Endodermal cell (in vitro differentiated cells): ENCODE results near the gene ARID3B. TPM values are rescaled to one million over a fixed set of nuclear protein-coding genes. Genes with fewer than 3 reads are reported as not detected.

ENCODE experiments used
- DNase-seq: peaks from one replicate; pipeline ENCODE4 v3.0.0-alpha.2; 2017
- H3K27ac ChIP-seq: 2 replicates; pipeline ENCODE4 v1.5.1; 2013; ENCODE audit warnings: mild to moderate bottlenecking, low read depth, low read length, moderate library complexity
- H3K27me3 ChIP-seq: 2 replicates; pipeline ENCODE4 v1.6.1; 2013; ENCODE audit warnings: mild to moderate bottlenecking, low read length, moderate library complexity; ENCODE audit not compliant: insufficient read depth, control insufficient read depth, poor library complexity, severe bottlenecking
- H3K36me3 ChIP-seq: 2 replicates; pipeline ENCODE4 v1.7.0; 2013; ENCODE audit warnings: mild to moderate bottlenecking, low read length, moderate library complexity; ENCODE audit not compliant: control insufficient read depth, insufficient read depth
- H3K4me1 ChIP-seq: one replicate; pipeline ENCODE4 v1.7.0; 2013; ENCODE audit warnings: low read length; ENCODE audit not compliant: control insufficient read depth, insufficient read depth
- H3K4me3 ChIP-seq: 2 replicates; pipeline ENCODE4 v1.5.1; 2013; ENCODE audit warnings: mild to moderate bottlenecking, low read length, moderate library complexity
- H3K9ac ChIP-seq: 2 replicates; pipeline ENCODE4 v1.6.1; 2013; ENCODE audit warnings: mild to moderate bottlenecking, low read length, moderate library complexity; ENCODE audit not compliant: poor library complexity, severe bottlenecking; ENCODE audit errors: extremely low read depth
- H3K9me3 ChIP-seq: 2 replicates; pipeline ENCODE4 v1.6.1; 2013; ENCODE audit warnings: mild to moderate bottlenecking, low read length, moderate library complexity; ENCODE audit not compliant: control insufficient read depth
- H3K27ac Mint-ChIP-seq: 2 replicates; pipeline ENCODE4 v1.8.0; 2020; ENCODE audit warnings: mixed read lengths
- H3K27me3 Mint-ChIP-seq: 2 replicates; pipeline ENCODE4 v1.8.0; 2021; ENCODE audit warnings: mild to moderate bottlenecking, mixed read lengths; ENCODE audit not compliant: insufficient read depth
- H3K36me3 Mint-ChIP-seq: 2 replicates; pipeline ENCODE4 v1.8.0; 2020; ENCODE audit warnings: low read depth, mixed read lengths
- H3K4me1 Mint-ChIP-seq: 2 replicates; pipeline ENCODE4 v1.8.0; 2020; ENCODE audit warnings: mixed read lengths
- H3K4me3 Mint-ChIP-seq: 2 replicates; pipeline ENCODE4 v1.8.0; 2020; ENCODE audit warnings: mild to moderate bottlenecking, moderate library complexity, mixed read lengths
- H3K9me3 Mint-ChIP-seq: 2 replicates; pipeline ENCODE4 v1.8.0; 2020; ENCODE audit warnings: mild to moderate bottlenecking, mixed read lengths
- WGBS, 2 experiments: methylation state at CpG; one replicate each; pipeline versions ENCODE4 v1.1.5 to v1.1.7; 2013; ENCODE audit warnings: missing lambda C conversion rate in 2 of 2, mixed read lengths in 1 of 2; ENCODE audit not compliant: insufficient coverage in 1 of 2, insufficient read length in 1 of 2; 5-methylcytosine and 5-hydroxymethylcytosine counted together
- total RNA-seq, 2 donors: library from RNA; stranded (reverse); fragmentation: NEBNext Ultra II Directional in 1 of 2; extraction: Animal tissue kit (Norgen Biotek cat#: 25700) in 1 of 2; gene quantifications; 2 replicates in 1 of 2; 3 replicates in 1 of 2; pipeline ENCODE4 v1.2.1, GENCODE V29; 2021
- TF ChIP-seq, protein P1 (sequence below): fragments of 200-600 bp; sonication (generic); conservative IDR thresholded peaks from 2 replicates; pipeline ENCODE4 v1.5.0; 2021; ENCODE audit warnings: antibody characterized with exemption, mild to moderate bottlenecking

The ARID3B gene
- total RNA-seq, 2 donors from 2014 or later: 98.1 to 99.4 TPM

- no peaks in the 10 kb centered on the region for H3K9me3 Mint-ChIP-seq
- H3K27ac ChIP-seq: no peak overlapping the region
- H3K4me3 Mint-ChIP-seq: no peak overlapping the region
- WGBS, 2 experiments: 89 to 100% methylated on average over 2 to 3 of the region's 3 CpGs
- H3K4me1 ChIP-seq: peaks cover 9% of the 10 kb centered on the region
- H3K9ac ChIP-seq: no peak overlapping the region
- no peaks in the 10 kb centered on the region for H3K36me3 Mint-ChIP-seq
- no peak for DNase-seq
- peaks cover 25% of the 10 kb centered on the region for H3K27me3 Mint-ChIP-seq
- TF ChIP-seq, protein P1, sequence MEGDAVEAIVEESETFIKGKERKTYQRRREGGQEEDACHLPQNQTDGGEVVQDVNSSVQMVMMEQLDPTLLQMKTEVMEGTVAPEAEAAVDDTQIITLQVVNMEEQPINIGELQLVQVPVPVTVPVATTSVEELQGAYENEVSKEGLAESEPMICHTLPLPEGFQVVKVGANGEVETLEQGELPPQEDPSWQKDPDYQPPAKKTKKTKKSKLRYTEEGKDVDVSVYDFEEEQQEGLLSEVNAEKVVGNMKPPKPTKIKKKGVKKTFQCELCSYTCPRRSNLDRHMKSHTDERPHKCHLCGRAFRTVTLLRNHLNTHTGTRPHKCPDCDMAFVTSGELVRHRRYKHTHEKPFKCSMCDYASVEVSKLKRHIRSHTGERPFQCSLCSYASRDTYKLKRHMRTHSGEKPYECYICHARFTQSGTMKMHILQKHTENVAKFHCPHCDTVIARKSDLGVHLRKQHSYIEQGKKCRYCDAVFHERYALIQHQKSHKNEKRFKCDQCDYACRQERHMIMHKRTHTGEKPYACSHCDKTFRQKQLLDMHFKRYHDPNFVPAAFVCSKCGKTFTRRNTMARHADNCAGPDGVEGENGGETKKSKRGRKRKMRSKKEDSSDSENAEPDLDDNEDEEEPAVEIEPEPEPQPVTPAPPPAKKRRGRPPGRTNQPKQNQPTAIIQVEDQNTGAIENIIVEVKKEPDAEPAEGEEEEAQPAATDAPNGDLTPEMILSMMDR: no peak
- no peak overlapping the region for H3K27ac Mint-ChIP-seq
- H3K4me3 ChIP-seq: no peak overlapping the region
- no peaks in the 10 kb centered on the region for H3K36me3 ChIP-seq
- no peaks in the 10 kb centered on the region for H3K9me3 ChIP-seq
- H3K27me3 ChIP-seq: no peaks in the 10 kb centered on the region
- no peaks in the 10 kb centered on the region for H3K4me1 Mint-ChIP-seq
Observed at GRCh38 chr15:74608786-74609185, 67.8 kb downstream of the ARID3B start.

DNA sequence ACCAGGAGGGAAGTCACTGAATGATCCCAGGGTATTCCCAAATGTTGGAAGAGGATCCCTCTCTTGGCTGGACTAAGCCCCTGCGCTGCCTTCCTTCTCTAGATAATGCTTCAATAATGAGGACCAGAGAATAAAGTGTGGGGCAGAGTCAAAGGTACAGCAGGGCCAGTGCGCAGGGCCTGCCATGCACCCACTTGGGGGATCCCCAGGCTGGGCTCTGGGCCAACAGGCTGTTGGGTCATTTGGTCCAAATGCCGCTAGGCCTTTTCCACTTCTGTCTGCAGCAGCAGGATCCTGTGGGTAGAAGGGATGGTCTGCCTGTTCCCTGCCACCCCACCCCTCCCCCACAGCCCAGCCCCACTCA lies 68.9 kb downstream of the ARID3B start:
- no peak overlapping the region for H3K27ac ChIP-seq
- H3K27me3 ChIP-seq: no peaks in the 10 kb centered on the region
- WGBS, 2 experiments: 92 to 95% methylated on average over 2 to 3 of the region's 3 CpGs
- Mint-ChIP-seq H3K27me3 (peaks cover 25% of the 10 kb centered on the region), H3K36me3 (no peaks in the 10 kb centered on the region), H3K9me3 (no peaks in the 10 kb centered on the region), H3K4me3 (no peak overlapping the region), H3K27ac (no peak overlapping the region), H3K4me1 (no peaks in the 10 kb centered on the region)
- H3K36me3 ChIP-seq: no peaks in the 10 kb centered on the region
- no peaks in the 10 kb centered on the region for H3K9me3 ChIP-seq
- H3K9ac ChIP-seq: no peak overlapping the region
- DNase-seq: no peak
- H3K4me1 ChIP-seq: peaks cover 12% of the 10 kb centered on the region
- TF ChIP-seq, protein P1: no peak
- H3K4me3 ChIP-seq: no peak overlapping the region

- H3K27ac Mint-ChIP-seq: no peak overlapping the region
- H3K4me1 ChIP-seq: peaks cover 12% of the 10 kb centered on the region
- H3K27ac ChIP-seq: peak overlapping the region; percentile 29
- H3K36me3 Mint-ChIP-seq: no peaks in the 10 kb centered on the region
- no peaks in the 10 kb centered on the region for H3K9me3 ChIP-seq
- DNase-seq: peak; percentile 64
- H3K27me3 Mint-ChIP-seq: peaks cover 22% of the 10 kb centered on the region
- 77% methylated on average over 4 to 7 of the region's 7 CpGs for WGBS, 2 experiments
- H3K4me3 Mint-ChIP-seq: no peak overlapping the region
- H3K9me3 Mint-ChIP-seq: no peaks in the 10 kb centered on the region
- H3K27me3 ChIP-seq: no peaks in the 10 kb centered on the region
- H3K4me3 ChIP-seq: no peak overlapping the region
- no peaks in the 10 kb centered on the region for H3K36me3 ChIP-seq
- no peaks in the 10 kb centered on the region for H3K4me1 Mint-ChIP-seq
- TF ChIP-seq, protein P1: no peak
- H3K9ac ChIP-seq: no peak overlapping the region
Observed at GRCh38 chr15:74610302-74610951, 69.4 kb downstream of the ARID3B start.
